Left cardiac atrium (tissue), 4 donors: Measurements from ENCODE around the gene LRFN2. TPM values are rescaled to one million over a fixed set of nuclear protein-coding genes. Genes with fewer than 3 reads are reported as not detected.

Experiments
- ATAC-seq, 2 donors: fragments of 200-7000 bp; cut with Tn5 transposase; one replicate each; pipeline ENCODE4 v1.9.1; 2020; ENCODE audit warnings: mild to moderate bottlenecking in 2 of 2, moderate library complexity in 2 of 2
- DNase-seq: peaks from one replicate; pipeline ENCODE4 v3.0.0-alpha.2; 2020
- intact Hi-C, 2 donors: fragments of 100-400 bp; cut with DNase I; formaldehyde crosslinking; loops; one replicate each; pipeline versions ENCODE4 v1.14.1 to v1.15.1; 2022 to 2023
- total RNA-seq, 2 donors: library from RNA; stranded (reverse); fragmentation: NEBNext Ultra II Directional; extraction: Animal tissue kit (Norgen Biotek cat#: 25700); gene quantifications; one replicate each; pipeline ENCODE4 v1.2.1, GENCODE V29; 2021
- donor health status: DM: no; HTN: yes; CAD: no.
- donor health status: DM: no; HTN: yes; CAD: no; lungs with severe emphysema.
- donor health status: DM: yes; HTN: yes; CAD: no.
- donor health status: Dilated cardiomyopathy.

Gene LRFN2
- total RNA-seq, 2 donors from 2014 or later = not detected

DNA sequence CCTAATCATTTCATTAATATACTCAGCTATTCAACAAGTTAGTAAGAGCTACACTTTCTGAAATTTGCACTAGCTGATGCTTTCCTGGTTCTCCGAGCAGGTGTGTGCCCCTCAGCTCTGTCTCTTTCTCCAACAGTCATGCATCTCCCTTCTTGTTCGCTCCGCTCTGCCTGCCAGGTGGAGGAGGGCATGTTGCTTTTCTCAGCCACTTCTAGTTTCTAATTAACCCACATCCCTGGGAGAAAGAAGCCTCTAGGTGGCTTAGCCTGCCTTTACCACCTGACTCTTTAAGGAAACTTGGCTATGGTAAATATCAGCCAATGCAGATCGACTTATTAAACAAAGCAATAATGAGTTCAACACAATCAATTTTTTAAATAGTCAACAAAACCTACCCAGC, 34.2 kb downstream of the LRFN2 start:
- no peak for ATAC-seq
- no peak for DNase-seq
- intact Hi-C loops = no loop called here

DNA sequence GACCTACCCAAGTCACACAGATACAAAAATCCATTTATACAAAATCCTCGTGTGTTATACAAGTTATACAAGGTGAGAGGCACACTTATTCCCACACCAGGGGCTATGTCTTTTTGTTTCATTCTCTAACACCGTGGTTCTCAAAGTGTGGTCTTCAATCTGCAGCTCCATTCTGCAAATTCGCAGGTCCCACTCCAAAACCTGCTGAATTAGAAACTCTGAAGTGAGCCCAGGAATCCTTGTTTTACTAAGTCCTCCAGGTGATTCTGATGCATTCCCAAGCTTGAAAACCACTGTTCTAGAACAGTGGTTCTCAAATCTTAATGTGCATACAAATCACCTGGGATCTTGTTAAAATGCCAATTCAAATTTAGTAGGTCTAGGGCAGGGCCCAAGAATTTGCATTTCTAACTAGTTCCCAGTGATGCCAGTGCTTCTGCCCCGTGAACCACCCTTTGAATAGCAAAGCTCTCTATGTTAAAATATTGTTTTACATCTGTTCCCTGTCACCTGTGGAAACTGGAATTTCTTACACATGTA, 35.1 kb downstream of the LRFN2 start:
- intact Hi-C loops = no loop called here
- DNase-seq (no peak), ATAC-seq (no peak)

DNA sequence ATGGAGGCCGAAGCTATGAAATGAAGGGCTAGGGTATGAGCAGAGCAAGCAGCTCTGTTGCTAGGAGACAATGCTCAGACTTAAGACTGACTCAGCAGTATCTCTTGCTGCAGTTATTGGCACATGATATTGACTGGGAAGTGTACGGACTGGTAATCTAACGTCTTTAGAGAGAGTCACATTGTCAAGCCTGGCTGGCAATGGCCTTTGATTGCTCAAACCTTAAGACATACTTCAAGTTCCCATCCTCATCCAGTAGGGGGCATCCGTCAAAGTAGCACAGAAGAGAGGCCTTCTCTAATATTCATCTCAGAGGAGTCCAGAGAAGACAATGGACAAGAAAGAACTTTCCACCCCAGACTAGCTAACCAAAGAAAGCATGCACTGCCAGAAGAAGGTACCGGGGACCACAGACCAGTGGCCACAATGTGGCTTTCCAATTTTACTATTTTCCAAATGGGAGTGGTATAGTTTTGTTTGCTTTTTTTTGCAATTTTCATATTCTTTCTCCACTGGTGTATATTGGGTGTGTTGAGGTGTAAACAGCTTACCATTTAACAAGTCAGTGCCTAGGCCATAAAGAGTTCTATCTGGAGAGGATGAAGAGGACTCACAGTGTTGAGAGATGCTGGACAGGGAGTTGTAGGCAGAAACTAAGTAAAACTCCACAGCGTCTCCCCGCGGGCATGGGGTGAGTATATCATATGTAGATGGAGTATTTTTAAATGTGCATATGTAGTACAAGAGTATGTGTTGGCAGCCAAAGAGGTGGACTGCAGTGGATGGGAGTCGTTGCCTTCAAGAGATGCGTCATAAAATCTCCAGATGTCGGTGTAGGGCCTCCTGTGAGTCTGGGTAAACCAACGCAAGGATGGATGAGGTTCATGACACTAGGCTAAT, 36.7 kb downstream of the LRFN2 start:
- DNase-seq = peak; percentile 27
- intact Hi-C loops = no loop called here
- peak in 1 of 2 donors; percentile 51 for ATAC-seq

DNA sequence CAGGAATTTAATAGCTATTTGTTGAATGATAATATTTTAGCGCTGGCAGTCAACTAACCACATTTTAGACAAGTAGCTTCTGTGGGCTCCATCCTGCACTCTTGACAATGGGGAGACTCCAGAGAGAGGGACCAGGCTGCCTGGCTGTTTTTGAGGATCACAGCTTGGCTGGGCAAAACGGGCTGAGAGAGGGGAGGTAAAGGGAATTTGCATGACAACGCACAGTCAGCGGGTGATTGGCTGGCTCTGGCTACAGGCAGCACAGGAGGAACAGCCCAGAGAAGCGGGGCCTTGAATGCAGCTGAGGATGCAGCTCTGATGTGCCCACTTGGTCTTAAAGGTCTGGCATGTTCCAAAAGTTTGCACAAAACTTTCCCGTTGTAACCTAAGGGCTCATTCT, 41.2 kb downstream of the LRFN2 start:
- ATAC-seq = no peak
- no peak for DNase-seq
- intact Hi-C loops = loop anchor here in 1 of 2 donors (10.0 kb wide), 1 partner anchor 201 kb away; no protein-coding TSS in a partner anchor

DNA sequence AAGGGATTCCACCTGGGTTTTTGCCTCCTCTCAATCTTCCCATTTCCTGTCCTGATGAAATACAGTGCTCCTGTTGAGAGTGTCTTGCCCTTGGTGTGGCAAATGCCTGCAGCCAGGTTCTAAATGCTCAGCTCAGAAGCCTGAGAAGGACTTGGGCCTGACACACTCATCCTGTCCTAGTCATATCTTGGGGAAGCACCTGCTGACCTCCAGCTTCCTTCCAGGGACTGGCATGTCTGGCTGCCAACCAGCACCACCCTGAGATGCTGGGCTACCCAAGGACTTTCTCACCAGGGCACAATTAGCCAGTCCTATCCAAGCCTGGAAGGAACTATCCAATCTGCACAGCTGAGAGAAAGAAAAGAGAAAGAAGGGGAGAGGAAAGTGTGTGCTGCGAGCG, 43.4 kb downstream of the LRFN2 start:
- no peak for ATAC-seq
- intact Hi-C loops = loop anchor here in 1 of 2 donors (10.0 kb wide), 1 partner anchor 199 kb away; no protein-coding TSS in a partner anchor
- no peak for DNase-seq

DNA sequence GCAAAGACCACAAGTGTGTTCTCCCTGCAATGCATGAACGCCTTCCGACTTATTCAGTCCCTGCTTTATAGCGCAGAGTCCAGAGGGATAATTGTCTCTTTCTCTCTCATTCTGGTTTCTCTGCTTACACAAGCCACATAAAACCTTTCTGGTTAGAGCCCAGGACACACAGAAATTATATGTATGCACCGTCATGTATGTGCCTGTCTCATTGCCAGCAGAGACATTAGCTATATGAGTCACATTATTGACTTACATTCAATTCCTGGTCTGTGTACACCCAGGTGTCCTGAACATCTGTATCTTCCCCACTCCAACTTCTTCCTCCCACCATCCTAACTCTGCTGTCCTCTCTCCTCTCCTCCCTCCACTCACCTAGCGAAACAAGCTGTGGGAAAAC, 44.0 kb downstream of the LRFN2 start:
- DNase-seq = no peak
- no peak for ATAC-seq
- intact Hi-C loops = loop anchor here in 1 of 2 donors (10.0 kb wide), 1 partner anchor 198 kb away; no protein-coding TSS in a partner anchor

DNA sequence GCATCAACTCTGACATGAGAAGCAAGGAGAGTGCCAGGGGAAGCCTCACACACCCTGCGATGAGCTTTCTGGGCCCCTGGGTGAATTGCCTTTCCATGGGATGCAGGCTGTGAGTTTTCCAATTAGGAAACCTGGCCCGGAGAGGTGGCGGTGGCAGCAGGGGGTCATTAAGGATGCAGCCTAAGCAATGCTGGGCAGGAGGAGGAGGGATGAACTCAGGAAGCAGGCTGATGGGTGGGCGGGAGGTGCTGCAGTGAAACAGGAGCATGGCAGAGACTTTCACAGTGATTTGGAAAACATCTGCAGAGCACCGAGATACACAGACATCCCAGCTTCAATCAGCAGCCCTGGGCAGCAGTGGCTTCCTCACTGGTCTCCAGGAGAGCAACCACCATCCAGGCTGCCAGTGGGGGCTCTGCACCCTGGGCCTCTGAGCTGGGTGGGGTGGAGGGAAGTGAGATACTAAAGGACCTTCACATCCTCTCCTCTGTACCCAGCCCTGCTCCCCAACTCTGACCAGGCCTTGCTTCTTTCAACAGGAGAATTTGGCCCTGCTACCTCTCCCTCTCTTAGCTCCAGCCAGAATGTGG, 44.9 kb downstream of the LRFN2 start:
- DNase-seq (no peak), ATAC-seq (no peak)
- intact Hi-C loops = loop anchor here in 1 of 2 donors (10.0 kb wide), 1 partner anchor 197 kb away; no protein-coding TSS in a partner anchor

DNA sequence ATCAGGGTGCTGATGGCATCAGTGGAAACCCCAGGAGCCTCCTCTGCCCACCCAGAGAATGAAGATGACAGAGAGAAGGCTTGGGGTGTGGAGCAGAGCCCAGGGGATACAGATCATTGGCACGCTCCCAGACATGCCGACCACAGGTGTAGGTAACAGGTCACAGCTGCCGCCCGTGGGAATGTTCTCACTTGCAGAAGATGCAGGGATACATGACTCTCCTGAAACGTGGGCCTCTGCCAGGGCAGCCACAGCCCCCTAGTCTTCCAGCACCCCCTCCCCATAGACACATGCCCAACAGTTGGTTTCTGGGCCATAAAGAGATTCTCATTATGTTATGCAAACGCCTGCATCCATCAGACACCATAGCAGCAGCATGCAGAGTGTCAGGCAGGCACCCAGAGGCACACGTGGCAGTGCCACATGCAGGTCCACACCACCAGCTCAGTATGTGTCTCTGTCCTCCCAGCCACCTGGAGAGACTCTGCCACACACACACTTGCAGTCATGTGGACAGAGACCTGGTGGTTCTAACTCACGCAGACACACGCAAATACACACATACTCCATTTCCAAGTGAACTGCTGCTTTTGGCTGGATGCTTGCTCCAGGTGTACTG, 45.5 kb downstream of the LRFN2 start:
- DNase-seq (no peak), ATAC-seq (no peak)
- intact Hi-C loops = loop anchor here in 1 of 2 donors (10.0 kb wide), 1 partner anchor 197 kb away; no protein-coding TSS in a partner anchor

DNA sequence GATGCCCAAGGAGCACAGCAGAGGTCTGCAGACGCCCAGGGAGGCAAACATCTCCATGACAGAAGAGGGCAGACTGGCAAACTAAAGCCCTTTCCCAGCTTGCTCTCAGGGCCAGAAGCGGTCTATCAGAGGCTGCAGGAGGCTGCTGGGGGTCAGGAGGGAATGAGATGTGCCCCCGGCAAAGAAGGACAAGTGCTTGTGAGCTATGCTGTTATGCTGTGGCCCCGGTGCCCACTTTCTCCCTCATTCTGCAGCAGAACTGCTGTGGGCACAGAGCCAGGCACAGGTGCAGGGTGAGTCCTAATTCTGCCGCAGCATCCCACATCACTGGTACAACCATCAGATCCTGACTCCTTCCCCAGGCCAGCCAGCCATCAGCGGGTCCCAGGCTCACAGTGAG, 46.4 kb downstream of the LRFN2 start:
- intact Hi-C loops = loop anchor here in 1 of 2 donors (10.0 kb wide), 1 partner anchor 196 kb away; no protein-coding TSS in a partner anchor
- DNase-seq = no peak
- ATAC-seq = no peak

DNA sequence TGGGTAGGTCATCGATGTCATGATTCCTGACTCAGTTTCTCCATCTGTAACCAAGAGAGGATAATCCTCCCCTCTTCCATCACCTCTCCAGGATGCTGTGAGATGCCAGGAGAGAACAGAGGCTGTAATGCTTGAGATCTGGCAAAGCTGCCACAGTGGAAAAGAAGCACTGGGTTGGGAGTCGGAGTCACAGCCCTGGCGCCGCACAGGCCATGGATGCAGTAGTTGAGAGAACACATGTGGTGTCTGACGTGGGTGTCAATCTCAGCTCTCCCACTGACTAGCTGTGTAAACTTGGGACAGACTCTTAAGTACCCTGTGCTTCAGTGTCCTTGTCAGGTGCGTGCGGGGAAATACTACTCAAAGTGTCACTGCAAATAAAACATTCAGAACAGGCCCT, 47.3 kb downstream of the LRFN2 start:
- DNase-seq (no peak), ATAC-seq (no peak)
- intact Hi-C loops = loop anchor here in 1 of 2 donors (10.0 kb wide), 1 partner anchor 195 kb away; no protein-coding TSS in a partner anchor

DNA sequence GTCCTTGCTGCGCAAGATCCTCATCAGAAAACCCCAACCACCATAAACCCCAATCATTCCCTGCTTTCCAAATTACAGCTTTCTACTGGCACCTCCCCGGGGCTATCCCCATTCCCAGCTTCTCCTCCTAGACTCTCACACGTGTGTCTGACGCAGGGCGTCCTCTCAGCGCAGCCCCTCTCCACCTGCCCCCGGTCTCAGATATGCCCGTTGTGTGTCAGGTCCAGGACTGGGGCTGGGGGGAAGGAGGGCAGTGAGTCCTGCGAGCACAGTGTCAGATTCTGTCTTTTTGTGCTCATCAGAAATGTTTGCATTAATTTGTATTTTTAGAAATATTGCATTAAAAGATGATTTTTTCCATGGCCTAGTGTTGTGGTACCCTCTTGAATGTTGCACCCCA, 48.6 kb downstream of the LRFN2 start:
- intact Hi-C loops = no loop called here
- ATAC-seq (no peak), DNase-seq (no peak)

DNA sequence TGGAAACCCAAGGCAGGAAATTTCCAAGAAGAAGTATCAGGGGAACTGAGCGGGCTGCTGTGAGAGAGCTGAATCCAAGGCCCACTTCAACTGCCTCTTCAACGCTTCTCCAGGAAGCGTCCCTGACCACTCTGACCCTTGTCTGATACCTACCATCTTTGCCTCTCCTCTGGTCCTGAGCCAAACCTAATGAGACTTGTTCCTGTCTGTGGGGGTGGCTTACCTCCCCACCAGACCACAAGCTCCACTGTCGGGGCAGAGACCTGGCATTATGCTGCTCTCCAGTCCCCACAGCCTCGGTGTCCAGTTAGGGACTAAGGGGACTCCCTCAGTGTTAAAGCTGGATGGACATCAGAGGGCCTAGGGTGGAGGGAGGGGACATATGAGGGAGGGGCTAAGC, 49.7 kb downstream of the LRFN2 start:
- intact Hi-C loops = no loop called here
- DNase-seq = no peak
- no peak for ATAC-seq

DNA sequence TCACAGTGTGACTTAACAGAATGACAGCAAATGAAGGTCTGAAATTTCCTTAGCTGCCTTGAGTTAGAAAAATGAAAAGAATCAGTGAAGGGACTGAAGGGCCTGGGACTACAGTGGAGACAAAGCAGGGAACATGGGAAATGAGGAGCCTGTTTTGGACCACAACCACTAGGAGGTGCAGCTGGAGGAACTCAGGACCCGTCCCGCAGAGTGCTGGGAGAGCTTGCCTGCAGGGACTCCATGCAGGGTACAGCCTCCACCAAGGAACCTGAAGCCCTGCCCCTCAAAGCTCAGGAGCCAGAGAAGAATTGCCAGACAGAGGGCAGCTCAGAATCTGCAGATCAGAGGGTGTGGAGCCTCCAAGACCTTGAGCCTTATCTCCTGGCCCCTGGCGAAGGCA, 50.7 kb downstream of the LRFN2 start:
- DNase-seq = no peak
- no peak for ATAC-seq
- intact Hi-C loops = no loop called here

DNA sequence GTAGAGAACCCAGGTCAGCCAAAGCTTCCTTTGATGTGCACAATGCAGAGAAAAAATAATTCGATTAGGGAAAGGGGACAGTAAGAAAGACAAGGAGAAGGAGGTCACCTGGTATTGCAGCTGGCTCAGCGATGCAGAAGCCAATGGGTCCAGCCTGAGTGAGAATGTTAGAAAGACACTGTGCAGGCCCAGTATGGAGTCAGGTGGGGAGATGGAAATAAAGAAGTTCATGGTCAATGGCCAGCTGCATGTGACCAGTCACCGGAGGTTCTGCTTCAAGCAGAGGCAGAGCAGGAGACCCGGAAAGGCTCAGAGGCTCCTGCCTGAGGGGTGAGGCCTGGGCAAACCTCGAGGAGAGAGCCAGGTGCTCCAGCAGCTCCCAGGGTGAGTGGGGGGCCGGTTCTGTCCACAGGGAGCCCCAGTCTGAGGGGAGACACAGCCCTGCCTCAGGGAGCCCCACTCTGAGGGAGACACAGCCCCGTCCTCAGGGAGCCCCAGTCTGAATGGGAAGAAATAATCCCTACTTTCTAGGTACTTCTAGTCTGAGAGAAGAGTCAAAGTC, 51.3 kb downstream of the LRFN2 start:
- DNase-seq (no peak), ATAC-seq (no peak)
- intact Hi-C loops = no loop called here

DNA sequence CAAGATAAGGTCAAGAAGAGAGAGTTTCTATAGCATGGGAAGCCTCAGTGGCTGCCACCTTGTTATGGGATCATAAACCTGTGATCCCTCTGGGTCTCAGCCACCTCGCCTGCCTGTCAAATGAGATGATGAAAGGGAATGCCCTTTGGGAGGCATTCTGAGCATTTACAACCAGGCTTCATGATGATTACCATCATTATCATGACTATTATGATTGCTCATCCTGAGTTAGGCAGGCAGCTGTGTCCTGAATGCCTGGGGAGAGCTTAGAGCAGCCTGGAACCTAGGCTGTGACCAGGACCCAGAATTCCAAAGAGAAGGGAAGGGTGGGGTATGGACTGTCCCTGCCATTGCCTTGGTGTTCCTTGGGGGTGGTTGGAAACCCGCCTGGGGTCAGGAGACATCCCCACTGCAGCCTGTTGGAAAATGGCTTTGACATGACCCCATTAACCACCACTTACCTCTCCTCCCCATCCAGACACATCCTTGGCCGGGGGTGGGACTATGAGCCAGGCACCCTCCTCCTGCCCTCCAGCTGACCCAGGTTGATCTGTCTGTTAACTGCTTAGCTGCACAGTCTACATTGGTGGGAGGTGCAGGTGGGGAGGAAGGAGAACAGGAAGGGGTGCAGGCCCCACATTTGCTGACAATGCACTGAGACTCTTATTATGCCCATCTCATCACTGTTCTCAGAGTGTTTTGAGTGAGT, 51.9 kb downstream of the LRFN2 start:
- intact Hi-C loops = no loop called here
- no peak for DNase-seq
- ATAC-seq = no peak

DNA sequence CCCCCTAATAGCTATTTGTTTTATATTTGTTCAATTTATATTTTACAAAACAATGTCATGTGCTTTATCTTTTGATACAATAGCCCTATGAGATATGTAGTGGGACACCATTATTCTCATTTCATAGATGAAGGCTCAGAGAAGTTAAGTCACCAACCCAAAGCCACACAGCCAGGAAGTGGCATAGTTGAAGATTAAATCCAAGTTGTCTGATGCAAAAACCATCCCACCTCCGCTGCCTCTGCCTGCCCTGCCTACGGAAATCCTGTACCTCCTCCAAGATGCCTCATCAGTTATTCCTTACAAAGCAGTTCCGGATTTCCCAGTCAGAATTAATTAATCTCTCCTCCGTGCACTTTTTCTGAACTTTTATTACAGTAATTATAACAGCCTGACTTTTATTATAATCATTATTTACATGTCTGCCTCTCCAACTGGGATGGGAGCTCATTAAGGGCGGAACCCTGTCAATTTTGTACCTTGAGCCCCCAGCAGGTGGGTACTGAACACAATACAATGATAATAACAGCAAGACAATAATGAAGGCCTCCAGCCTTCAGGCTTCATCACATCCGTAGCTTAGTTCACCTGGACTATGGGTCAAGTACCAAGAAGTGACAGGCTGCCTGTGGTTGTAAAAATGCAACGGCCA, 54.7 kb downstream of the LRFN2 start:
- ATAC-seq (no peak), DNase-seq (no peak)
- intact Hi-C loops = no loop called here

DNA sequence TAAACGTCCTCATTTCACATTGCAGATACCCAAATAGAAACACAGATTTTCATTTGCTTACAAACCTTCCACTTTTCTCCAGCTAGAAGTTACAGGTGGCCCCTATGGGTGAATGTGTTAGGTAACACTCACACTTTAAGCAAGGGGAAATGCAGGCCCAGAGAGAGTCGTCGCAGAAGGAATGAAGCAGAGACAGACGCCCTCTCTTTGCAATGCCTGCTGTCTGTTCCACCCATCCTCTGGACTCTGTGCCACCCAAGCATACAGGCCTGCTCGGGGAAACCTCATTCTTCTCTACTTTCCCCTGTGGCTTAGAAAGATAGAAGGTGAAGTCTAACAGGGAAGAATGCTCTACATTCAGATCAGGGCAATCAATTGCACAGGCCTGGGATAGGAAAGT, 57.2 kb downstream of the LRFN2 start:
- ATAC-seq (no peak), DNase-seq (no peak)
- intact Hi-C loops = no loop called here

DNA sequence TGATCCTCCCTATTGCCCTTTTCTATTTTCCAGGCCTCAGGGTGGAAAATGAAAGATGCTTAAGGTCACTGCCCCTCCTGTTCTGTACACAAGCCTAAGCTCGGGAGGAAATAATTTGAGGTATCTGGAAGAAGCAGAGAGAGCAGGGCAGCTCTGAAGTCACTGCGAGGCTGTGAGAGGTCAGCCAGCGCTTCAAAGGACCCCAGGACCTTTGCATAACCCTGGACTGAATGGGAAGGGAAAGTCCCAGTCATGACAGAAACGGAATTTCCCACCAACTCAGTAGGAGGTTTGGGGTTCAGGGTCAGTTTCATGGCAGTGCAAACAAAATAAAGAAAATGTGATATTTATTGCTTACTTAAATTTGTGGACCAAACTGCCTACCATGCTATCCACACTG, 58.1 kb downstream of the LRFN2 start:
- ATAC-seq (no peak), DNase-seq (no peak)
- intact Hi-C loops = no loop called here
